Spinal cord (tissue), 10 donors: ENCODE data around the gene REXO1. TPM values are rescaled to one million over a fixed set of nuclear protein-coding genes. Genes with fewer than 3 reads are reported as not detected.
"Not testable (repeated sequence)": the region's sequence is repeated elsewhere in the genome, so short reads cannot be mapped to it uniquely, and the experiment has no call there.

Experiments
- DNase-seq, 6 donors: peaks; one replicate each; pipeline versions ENCODE4 v3.0.0 to v3.0.0-alpha.2; 2013 to 2015; ENCODE audit warnings: low spot score in 6 of 6, low read depth in 4 of 6
- H3K27ac ChIP-seq: one replicate; pipeline ENCODE4 v1.5.1; 2013; ENCODE audit warnings: low read depth, low read length, control low read depth
- H3K27me3 ChIP-seq: one replicate; pipeline ENCODE4 v1.6.1; 2013; ENCODE audit warnings: low read length; ENCODE audit not compliant: control insufficient read depth, insufficient read depth
- H3K36me3 ChIP-seq: one replicate; pipeline ENCODE4 v1.6.1; 2013; ENCODE audit warnings: low read length; ENCODE audit not compliant: control insufficient read depth, insufficient read depth
- H3K4me1 ChIP-seq: one replicate; pipeline ENCODE4 v1.6.1; 2013; ENCODE audit warnings: low read length; ENCODE audit not compliant: control insufficient read depth, insufficient read depth
- H3K4me3 ChIP-seq: one replicate; pipeline ENCODE4 v1.5.1; 2013; ENCODE audit warnings: low read depth, low read length, control low read depth
- H3K9me3 ChIP-seq: one replicate; pipeline ENCODE4 v1.6.1; 2013; ENCODE audit warnings: low read length; ENCODE audit not compliant: control insufficient read depth, insufficient read depth
- WGBS: methylation state at CpG from one replicate; pipeline ENCODE4 v1.1.5; 2013; ENCODE audit warnings: missing lambda C conversion rate; ENCODE audit not compliant: insufficient coverage; 5-methylcytosine and 5-hydroxymethylcytosine counted together
- polyA plus RNA-seq, 2 donors: library from polyadenylated mRNA; unstranded; fragments of 120-200 nt; gene quantifications; one replicate each; pipeline ENCODE4 v1.2.1, GENCODE V29; 2013; ENCODE audit not compliant: insufficient read length in 2 of 2
- total RNA-seq, 2 donors: library from RNA; depleted of rRNA in 1 of 2; stranded (reverse); fragments of 120-200 nt in 1 of 2; fragments of >200 nt in 1 of 2; gene quantifications; one replicate each; pipeline versions ENCODE4 v1.2.3 to v1.2.4, GENCODE V29; 2013 to 2014
- donor health status: healthy.

The REXO1 gene
- total and polyA plus RNA-seq, 4 donors, result 5.7 to 41.8 (median 19.0) TPM

DNA sequence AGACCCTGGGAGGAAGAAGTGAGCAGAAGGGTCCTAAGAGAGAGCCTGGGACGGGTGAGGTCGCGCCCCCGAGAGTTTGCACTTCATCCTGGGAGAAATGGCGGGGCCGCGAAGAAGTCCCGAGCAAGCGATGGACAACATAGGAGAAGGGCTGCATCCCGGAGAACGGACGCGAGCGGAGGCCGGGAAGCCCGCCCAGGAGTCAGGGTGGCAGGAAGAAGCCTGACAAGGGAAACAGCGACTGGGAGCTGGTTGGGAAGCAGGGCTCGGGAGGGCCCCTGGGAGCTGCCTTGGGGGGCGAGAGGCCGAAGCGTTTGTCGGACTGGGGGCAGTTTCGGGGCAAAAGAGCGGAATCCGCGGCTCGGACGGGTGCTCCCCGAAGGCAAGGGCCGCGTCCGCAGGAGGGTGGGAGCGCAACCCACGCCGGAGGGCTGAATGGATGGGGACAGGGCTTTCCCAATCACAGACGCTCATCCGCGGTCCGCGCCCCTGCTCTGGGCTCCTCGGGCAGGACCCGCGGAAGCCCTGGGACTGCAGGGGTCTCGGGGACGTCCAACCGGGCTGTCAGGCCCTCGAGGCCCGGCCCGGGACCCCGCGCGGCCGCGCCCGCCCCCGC lies 36.5 kb upstream of the REXO1 start:
- Histone ChIP-seq H3K27ac (peak overlapping the region; percentile 86), H3K9me3 (no peaks in the 10 kb centered on the region), H3K27me3 (no peaks in the 10 kb centered on the region), H3K36me3 (peaks cover 36% of the 10 kb centered on the region), H3K4me1 (peaks cover 52% of the 10 kb centered on the region), H3K4me3 (peak overlapping the region; percentile 89)
- DNase-seq, result no peak
- under 1% methylated on average over 56 of the region's 56 CpGs for WGBS

DNA sequence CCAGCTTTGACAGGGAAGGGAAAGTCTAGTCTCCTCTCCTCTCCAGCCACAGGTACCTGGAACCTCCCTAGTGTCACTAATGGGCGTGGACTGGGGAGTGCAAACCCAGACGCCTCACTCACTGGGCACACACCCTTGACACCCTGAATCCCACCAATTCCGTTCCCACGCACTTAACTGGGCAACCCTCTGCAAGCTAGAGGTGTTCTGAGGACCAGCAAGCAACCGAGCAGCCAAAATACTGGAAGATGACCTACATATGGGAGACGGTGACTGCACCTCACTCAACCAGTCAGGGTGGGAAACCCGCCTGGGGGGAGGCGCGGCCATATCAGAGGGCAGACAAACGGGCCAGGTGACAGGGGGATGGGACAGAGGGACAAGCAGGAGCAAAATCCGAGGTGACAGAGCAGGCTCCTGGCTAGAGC lies 36.0 kb upstream of the REXO1 start:
- H3K4me1 ChIP-seq, result peaks cover 52% of the 10 kb centered on the region
- DNase-seq, result no peak
- 22% methylated on average over 11 of the region's 11 CpGs for WGBS

DNA sequence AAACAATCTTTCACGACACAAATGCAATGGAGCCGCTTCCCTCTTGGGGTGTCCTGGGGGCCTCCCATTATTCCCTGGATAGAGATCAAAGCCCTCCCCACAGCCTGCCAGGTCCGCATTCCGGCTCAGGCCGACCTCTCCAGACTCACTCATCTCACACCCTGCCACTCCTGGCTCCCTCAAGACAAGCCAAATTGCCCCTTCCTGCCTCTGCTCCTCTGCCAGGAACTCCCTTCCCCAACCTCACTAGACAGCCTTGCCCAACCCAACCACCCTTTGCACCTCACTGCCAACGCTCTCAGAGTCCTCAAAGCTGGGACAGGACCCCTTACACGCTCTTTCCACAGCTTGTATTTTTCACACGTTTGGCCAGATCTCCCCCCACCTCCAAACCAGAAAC lies 35.5 kb upstream of the REXO1 start:
- Histone ChIP-seq H3K4me1 (peaks cover 52% of the 10 kb centered on the region), H3K36me3 (peaks cover 41% of the 10 kb centered on the region), H3K9me3 (no peaks in the 10 kb centered on the region), H3K27me3 (no peaks in the 10 kb centered on the region), H3K4me3 (peak overlapping the region; percentile 89), H3K27ac (peak overlapping the region; percentile 86)
- no peak for DNase-seq
- WGBS, result 62% methylated on average over 7 of the region's 8 CpGs

More for the DNA sequence above, 36.0 kb upstream of the REXO1 start:
- H3K9me3 ChIP-seq, result no peaks in the 10 kb centered on the region
- H3K36me3 ChIP-seq, result peaks cover 36% of the 10 kb centered on the region
- H3K27me3 ChIP-seq, result no peaks in the 10 kb centered on the region
- H3K4me3 ChIP-seq, result peak overlapping the region; percentile 89
- H3K27ac ChIP-seq, result peak overlapping the region; percentile 86

DNA sequence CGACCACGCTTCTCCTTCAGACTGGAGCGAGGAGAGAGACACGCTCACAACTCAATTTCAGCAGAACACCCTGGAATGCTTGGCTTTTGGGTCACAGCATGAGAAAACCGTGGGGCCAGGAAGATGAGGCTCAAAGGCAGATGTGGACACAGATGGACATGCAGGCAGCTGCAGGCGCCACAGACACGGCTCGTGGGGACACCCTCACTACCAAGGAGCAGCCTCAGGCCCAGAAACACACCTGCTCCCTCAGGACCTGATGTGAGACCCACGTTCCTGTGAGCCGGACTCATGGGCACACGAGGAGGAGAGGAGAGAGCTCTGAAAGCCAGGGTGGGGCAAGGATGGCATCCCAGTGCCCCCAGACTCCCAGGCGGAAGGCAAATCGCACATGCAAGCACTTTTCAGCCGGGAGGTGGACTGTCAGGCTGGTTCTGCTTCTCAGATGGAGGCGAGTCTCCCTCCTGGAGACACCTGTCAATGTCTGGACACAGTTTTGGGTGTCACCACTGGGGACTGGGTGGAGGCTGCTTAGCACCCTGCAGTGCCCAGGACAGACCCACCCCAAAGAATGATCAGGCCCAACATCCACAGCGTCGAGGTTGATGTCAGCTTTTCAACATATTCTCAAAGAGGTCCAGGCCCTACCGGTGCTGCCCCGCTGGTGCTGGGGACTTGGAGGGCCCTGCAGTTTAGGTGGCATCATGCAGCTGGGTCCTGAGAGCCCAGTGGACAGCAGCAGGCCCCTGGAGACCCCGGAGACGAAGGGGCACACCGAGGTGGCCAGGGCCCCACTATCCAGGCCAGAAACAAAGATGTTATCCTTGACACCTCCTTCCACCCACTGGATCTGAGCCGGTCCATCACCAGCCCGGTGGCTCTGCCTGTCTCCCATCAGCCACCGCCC lies 34.8 kb upstream of the REXO1 start:
- H3K4me3 ChIP-seq, result peak overlapping the region; percentile 89
- WGBS, result 74% methylated on average over 25 of the region's 25 CpGs
- peak overlapping the region; percentile 73 for H3K27ac ChIP-seq
- H3K9me3 ChIP-seq, result no peaks in the 10 kb centered on the region
- no peak for DNase-seq
- H3K4me1 ChIP-seq, result peaks cover 52% of the 10 kb centered on the region
- no peaks in the 10 kb centered on the region for H3K27me3 ChIP-seq
- peaks cover 46% of the 10 kb centered on the region for H3K36me3 ChIP-seq

DNA sequence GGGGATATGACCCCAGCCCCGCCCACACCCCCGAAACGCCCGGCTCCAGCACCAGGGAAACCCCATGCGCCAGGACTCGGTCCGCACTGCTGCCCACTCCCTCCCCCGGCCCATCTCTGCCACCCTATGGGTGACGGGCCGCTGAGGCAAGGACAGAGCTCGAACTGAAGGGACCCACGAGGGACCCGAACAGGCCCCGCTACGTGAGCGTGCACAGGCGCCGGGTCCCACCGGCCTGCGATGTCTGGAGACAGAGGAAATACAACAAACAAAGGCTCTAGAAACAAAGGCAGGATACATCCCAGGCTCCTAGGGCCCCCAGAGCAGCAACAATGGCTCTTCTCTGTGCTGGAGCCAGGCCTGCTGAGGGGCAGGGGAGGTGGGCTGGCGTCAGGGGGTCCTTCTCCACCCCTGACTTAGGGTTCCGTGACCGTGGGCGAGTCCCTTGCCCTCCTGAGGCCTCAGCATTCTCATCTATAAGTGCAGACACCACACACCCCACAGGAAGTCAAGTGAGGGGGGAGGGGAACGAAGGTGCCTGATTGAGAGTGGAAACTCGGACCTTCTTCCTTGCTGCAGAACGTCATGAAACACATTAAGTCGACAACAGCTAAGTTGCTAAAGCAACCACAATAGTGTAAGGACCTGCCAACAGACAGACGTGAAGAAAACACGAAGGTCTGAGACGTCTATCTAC lies 34.0 kb upstream of the REXO1 start:
- Histone ChIP-seq H3K4me1 (peaks cover 52% of the 10 kb centered on the region), H3K9me3 (no peaks in the 10 kb centered on the region), H3K4me3 (no peak overlapping the region), H3K27me3 (no peaks in the 10 kb centered on the region), H3K27ac (peak overlapping the region; percentile 73), H3K36me3 (peaks cover 48% of the 10 kb centered on the region)
- DNase-seq, result no peak
- 60% methylated on average over 26 of the region's 31 CpGs for WGBS

DNA sequence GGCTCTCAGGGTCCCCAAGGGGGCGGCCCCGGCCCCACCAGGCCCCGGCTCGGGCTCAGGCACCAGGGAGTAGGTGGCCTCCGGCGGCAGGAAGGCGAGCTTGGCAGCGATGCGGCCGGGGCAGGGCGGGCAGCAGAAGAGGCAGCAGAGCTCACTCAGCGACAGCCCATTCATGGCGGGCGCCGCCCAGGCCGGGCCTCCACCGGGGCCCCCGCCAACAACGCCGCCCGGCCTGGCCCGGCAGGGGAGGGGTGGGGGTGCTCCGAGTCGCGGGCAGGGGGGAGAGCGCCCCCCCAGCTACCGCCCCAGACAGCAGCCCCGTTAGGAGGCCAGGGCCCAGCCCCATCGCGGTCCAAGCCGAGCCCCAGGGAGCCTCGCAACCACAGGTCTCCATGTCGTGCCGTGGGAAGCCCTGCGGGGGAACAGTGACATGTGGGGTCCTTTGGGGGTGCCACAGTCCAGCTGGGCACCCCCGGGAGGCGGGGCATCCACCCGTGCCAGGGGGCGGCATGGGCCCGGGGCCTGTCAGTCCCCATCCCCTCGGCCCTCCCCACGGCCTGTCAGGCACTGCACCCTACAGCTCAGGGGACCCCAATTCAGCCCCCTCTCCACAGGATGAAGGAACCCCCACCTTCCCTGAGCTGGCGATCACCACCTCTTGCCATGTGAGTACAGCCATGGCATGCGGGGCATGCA lies 33.3 kb upstream of the REXO1 start:
- peaks cover 50% of the 10 kb centered on the region for H3K36me3 ChIP-seq
- WGBS, result 74% methylated on average over 20 of the region's 44 CpGs
- H3K27ac ChIP-seq, result peak overlapping the region; percentile 73
- H3K4me1 ChIP-seq, result peaks cover 55% of the 10 kb centered on the region
- not testable (repeated sequence) for H3K9me3 ChIP-seq, H3K4me3 ChIP-seq, H3K27me3 ChIP-seq, DNase-seq

DNA sequence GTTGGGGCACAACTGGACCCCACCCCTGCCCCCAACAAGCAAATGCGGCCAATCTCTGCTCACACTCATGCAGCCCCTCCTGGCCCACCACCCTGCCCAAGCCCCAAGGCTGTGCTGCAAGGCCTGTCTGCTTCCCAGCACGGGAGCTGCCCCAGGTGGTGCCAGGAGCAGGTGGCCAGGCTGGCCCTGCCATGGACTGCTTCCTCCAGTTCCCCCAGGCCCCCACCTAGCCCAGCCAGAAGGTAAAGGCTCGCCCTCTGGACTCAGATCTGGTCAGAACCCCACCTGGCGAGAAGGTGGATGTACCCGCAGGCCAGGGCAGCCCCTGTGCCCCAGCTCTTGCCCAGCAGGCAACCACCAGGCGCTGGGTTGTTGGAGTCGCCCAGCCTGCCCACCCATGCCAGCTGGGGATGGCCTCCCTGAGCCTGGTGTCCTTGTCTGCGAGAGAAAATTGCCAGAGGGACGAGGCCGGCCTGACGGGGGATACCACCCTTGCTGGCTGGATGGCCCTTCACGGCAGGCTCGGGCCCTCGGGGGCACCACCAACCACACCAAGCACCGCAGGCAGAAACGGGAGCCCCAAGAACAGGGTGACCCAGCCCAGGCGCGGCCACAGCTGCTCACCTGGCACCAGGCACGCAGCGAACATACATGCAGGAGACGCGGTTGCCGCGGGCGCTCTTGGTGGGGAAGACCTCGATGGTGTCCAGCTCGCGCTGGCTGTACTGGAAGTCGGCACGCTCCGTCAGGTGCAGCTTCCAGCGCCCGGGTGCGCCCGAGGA lies 32.5 kb upstream of the REXO1 start:
- 94% methylated on average over 22 of the region's 35 CpGs for WGBS
- Histone ChIP-seq H3K4me1 (peaks cover 60% of the 10 kb centered on the region), H3K9me3 (no peaks in the 10 kb centered on the region), H3K4me3 (no peak overlapping the region), H3K27me3 (no peaks in the 10 kb centered on the region), H3K27ac (no peak overlapping the region), H3K36me3 (peaks cover 53% of the 10 kb centered on the region)
- DNase-seq, result no peak

DNA sequence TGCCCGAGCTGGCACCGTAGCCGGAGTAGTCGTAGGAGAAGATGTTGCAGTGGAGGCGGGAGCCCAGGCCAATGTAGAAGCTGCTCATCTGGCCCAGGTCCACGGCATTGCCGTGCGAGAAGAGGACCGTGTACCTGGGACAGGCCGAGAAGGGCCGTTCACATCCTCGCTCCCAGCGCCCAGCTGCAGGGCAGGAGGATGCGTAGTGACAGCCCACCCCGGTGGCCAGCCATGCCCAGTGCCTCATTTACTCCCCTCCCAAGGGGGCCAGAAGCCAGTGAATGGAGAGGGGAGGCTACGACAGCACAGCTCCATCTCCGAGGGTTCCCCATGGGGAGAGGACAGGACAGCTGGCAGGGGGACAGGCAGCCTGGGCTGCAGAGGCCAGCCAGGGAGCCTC lies 31.7 kb upstream of the REXO1 start:
- H3K27ac ChIP-seq, H3K27me3 ChIP-seq, H3K4me3 ChIP-seq, DNase-seq, H3K9me3 ChIP-seq: not testable (repeated sequence)
- Histone ChIP-seq H3K4me1 (peaks cover 62% of the 10 kb centered on the region), H3K36me3 (peaks cover 53% of the 10 kb centered on the region)
- 87% methylated on average over 8 of the region's 17 CpGs for WGBS
